Ovary (tissue), 9 donors: ENCODE measurements around the gene HYKK. TPM values are rescaled to one million over a fixed set of nuclear protein-coding genes. Genes with fewer than 3 reads are reported as not detected.
"Not testable (repeated sequence)": the region's sequence is repeated elsewhere in the genome, so short reads cannot be mapped to it uniquely, and the experiment has no call there.

Source experiments
- DNase-seq, 5 donors: peaks; one replicate each; pipeline ENCODE4 v3.0.0-alpha.2; 2019 to 2020
- H3K27ac ChIP-seq, 2 donors: fragments of 200-600 bp; one replicate each; pipeline versions ENCODE4 v1.5.1 to v1.8.0; 2019 to 2022
- H3K27me3 ChIP-seq: fragments of 200-600 bp; one replicate; pipeline ENCODE4 v1.8.0; 2022
- H3K36me3 ChIP-seq: fragments of 200-600 bp; sonication (generic); one replicate; pipeline ENCODE4 v1.5.1; 2019
- H3K4me1 ChIP-seq: one replicate; pipeline ENCODE4 v1.8.1; 2013; ENCODE audit warnings: mild to moderate bottlenecking, moderate library complexity; ENCODE audit not compliant: insufficient read depth
- H3K4me3 ChIP-seq: fragments of 200-600 bp; sonication (generic); one replicate; pipeline ENCODE4 v1.5.1; 2017
- H3K9me3 ChIP-seq, 2 donors: fragments of 200-600 bp in 1 of 2; sonication (generic) in 1 of 2; one replicate each; pipeline versions ENCODE4 v1.5.1 to v1.8.1; 2013 to 2019; ENCODE audit warnings: mild to moderate bottlenecking in 1 of 2, moderate library complexity in 1 of 2
- CTCF ChIP-seq, 3 donors: fragments of 450-650 bp in 2 of 3; fragments of 200-600 bp in 1 of 3; IDR thresholded peaks; one replicate each; pipeline versions ENCODE4 v1.5.1 to v1.8.0; 2016 to 2022; ENCODE audit warnings: antibody characterized with exemption in 3 of 3, mild to moderate bottlenecking in 1 of 3
- EP300 ChIP-seq: sonication (generic); formaldehyde crosslinking; IDR thresholded peaks from one replicate; pipeline ENCODE4 v1.6.1; 2017; ENCODE audit warnings: antibody characterized with exemption
- POLR2A ChIP-seq: fragments of 450-650 bp; IDR thresholded peaks from one replicate; pipeline ENCODE4 v1.6.1; 2017; ENCODE audit warnings: antibody characterized with exemption, mild to moderate bottlenecking, moderate library complexity
- WGBS, 3 donors: extraction: QIAGEN DNeasy Blood & Tissue Kit in 1 of 3; methylation state at CpG; one replicate each; pipeline versions ENCODE4 v1.1.5 to v1.1.7; 2013 to 2017; 5-methylcytosine and 5-hydroxymethylcytosine counted together
- intact Hi-C, 4 donors: fragments of 100-400 bp; cut with DNase I; formaldehyde crosslinking; loops; one replicate each; pipeline versions ENCODE4 v1.11.0 to v1.15.1; 2022 to 2023
- polyA plus RNA-seq, 2 donors: library from polyadenylated mRNA; stranded (reverse); fragments of 200-250 nt in 1 of 2; fragments of 350-450 nt in 1 of 2; fragmentation: Illumina TruSeq in 1 of 2; extraction: RNeasy Lipid Tissue Mini Kit (QIAGEN cat#74804) in 1 of 2; gene quantifications; one replicate each; pipeline ENCODE4 v1.2.3, GENCODE V29; 2013 to 2014
- total RNA-seq, 7 donors: library from RNA; depleted of rRNA in 2 of 7; stranded (reverse); fragments of >200 nt in 2 of 7; fragmentation: NEBNext Ultra II Directional in 3 of 7; extraction: Animal tissue kit (Norgen Biotek cat#: 25700) in 3 of 7; gene quantifications; one replicate each; pipeline versions ENCODE4 v1.1.0 to v1.2.4, GENCODE V29; 2016 to 2023
- donor health status: DM: no; HTN: no; CAD: no; lungs with moderate emphysema.
- donor health status: DM: no; HTN: no; CAD: no.
- donor health status: Bipolar disorder and iron deficiency.
- donor health status: DM: yes; HTN: yes; CAD: no.
- donor health status: DM: no; HTN: no; CAD: no.
- donor health status: DM: yes; HTN: yes; CAD: no.

Gene HYKK
- total and polyA plus RNA-seq, 9 donors = 4.0 to 10.8 (median 8.7) TPM

- H3K27me3 ChIP-seq = no peaks in the 10 kb centered on the region
- DNase-seq = no peak
- WGBS, 3 donors = 3 to 29% (median 7%) methylated on average over 5 of the region's 5 CpGs
- no peaks in the 10 kb centered on the region for H3K9me3 ChIP-seq
- TF ChIP-seq POLR2A = no peak
- no peak for TF ChIP-seq CTCF (IDR thresholded peaks at IDR 0.05)
- TF ChIP-seq EP300 = no peak
- H3K4me3 ChIP-seq = no peak overlapping the region
- H3K4me1 ChIP-seq = no peaks in the 10 kb centered on the region
- intact Hi-C loops = no loop called here
- H3K27ac ChIP-seq = no peak overlapping the region
- no peaks in the 10 kb centered on the region for H3K36me3 ChIP-seq
Measured at GRCh38 chr15:78552597-78552996, 45.2 kb downstream of the HYKK start.

DNA sequence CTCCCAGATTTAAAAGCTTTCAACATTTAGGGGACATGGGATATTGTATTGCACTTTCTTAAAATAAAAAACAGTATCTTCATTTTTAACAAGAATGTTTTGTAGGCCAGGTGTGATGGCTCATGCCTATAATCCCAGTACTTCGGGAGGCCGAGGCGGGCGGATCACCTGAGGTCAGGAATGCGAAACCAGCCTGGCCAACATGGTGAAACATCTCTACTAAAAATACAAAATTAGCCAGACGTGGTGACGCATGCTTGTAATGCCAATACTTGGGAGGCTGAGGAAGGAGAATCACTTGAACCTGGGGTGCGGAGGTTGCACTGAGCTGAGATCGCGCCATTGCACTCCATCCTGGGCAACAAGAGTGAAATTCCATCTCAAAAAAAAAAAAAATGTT is 52.8 kb downstream of the HYKK start:
- intact Hi-C loops, H3K27me3 ChIP-seq, H3K4me1 ChIP-seq, H3K36me3 ChIP-seq, H3K9me3 ChIP-seq, H3K27ac ChIP-seq, DNase-seq, H3K4me3 ChIP-seq: not testable (repeated sequence)
- 91 to 94% (median 93%) methylated on average over 10 of the region's 10 CpGs for WGBS, 3 donors

- no peak overlapping the region for H3K4me3 ChIP-seq
- H3K4me1 ChIP-seq = peaks cover 2% of the 10 kb centered on the region
- no peak for TF ChIP-seq POLR2A
- no peak for TF ChIP-seq EP300
- no peak for TF ChIP-seq CTCF (IDR thresholded peaks at IDR 0.05)
- no peaks in the 10 kb centered on the region for H3K9me3 ChIP-seq
- intact Hi-C loops = no loop called here
- no peak for DNase-seq
- no peaks in the 10 kb centered on the region for H3K36me3 ChIP-seq
- no peak overlapping the region for H3K27ac ChIP-seq
- 84 to 85% (median 84%) methylated on average over 5 of the region's 5 CpGs for WGBS, 3 donors
- H3K27me3 ChIP-seq = no peaks in the 10 kb centered on the region
Measured at GRCh38 chr15:78561490-78561889, 54.1 kb downstream of the HYKK start.

- H3K4me1 ChIP-seq = peaks cover 2% of the 10 kb centered on the region
- no peak for TF ChIP-seq CTCF (IDR thresholded peaks at IDR 0.05)
- no peak for TF ChIP-seq POLR2A
- no peak for TF ChIP-seq EP300
- no peaks in the 10 kb centered on the region for H3K36me3 ChIP-seq
- no peak for DNase-seq
- H3K9me3 ChIP-seq = no peaks in the 10 kb centered on the region
- 74 to 91% (median 87%) methylated on average over 2 of the region's 2 CpGs for WGBS, 3 donors
- H3K27ac ChIP-seq = no peak overlapping the region
- no peaks in the 10 kb centered on the region for H3K27me3 ChIP-seq
- no peak overlapping the region for H3K4me3 ChIP-seq
- intact Hi-C loops = no loop called here
Measured at GRCh38 chr15:78563092-78563491, 55.7 kb downstream of the HYKK start.

DNA sequence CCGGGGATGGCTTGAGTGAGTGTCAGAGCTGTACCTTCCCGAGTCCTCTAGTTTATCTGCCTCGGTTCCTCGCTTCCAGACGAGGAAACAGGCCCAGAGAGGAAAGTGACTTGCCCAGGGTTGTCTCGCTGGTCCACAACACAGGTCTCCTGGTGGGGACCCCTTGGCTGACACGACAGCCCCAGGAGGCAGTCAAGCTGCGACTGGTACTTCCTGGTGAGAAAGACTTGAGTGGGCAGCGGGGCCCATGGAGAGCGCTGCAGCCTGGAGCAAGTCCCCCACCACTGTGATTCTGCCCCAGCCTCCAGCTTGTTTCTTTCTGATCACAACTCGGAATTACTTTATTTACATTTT is 57.3 kb downstream of the HYKK start:
- peaks cover 2% of the 10 kb centered on the region for H3K4me1 ChIP-seq
- H3K36me3 ChIP-seq = no peaks in the 10 kb centered on the region
- no peak overlapping the region for H3K4me3 ChIP-seq
- no peak for TF ChIP-seq POLR2A
- TF ChIP-seq EP300 = no peak
- TF ChIP-seq CTCF (IDR thresholded peaks at IDR 0.05) = no peak
- no peaks in the 10 kb centered on the region for H3K9me3 ChIP-seq
- 46 to 58% (median 51%) methylated on average over 11 of the region's 11 CpGs for WGBS, 3 donors
- no peaks in the 10 kb centered on the region for H3K27me3 ChIP-seq
- intact Hi-C loops = no loop called here
- H3K27ac ChIP-seq = no peak overlapping the region
- no peak for DNase-seq
